Measurements from ENCODE around the gene ZFAND3. TPM values are rescaled to one million over a fixed set of nuclear protein-coding genes. Genes with fewer than 3 reads are reported as not detected.

Gene ZFAND3
- total and polyA plus RNA-seq, 9 donors, result 16.6 to 220 (median 51.9) TPM

- no peak for TF ChIP-seq POLR2A (IDR thresholded peaks at IDR 0.05)
- no peak for TF ChIP-seq CTCF (IDR thresholded peaks at IDR 0.05)
- TF ChIP-seq EP300 (IDR thresholded peaks at IDR 0.05), result no peak
- Histone ChIP-seq H3K36me3 (no peaks in the 10 kb centered on the region), H3K4me3 (no peak overlapping the region), H3K9me3 (no peaks in the 10 kb centered on the region), H3K4me1 (ENCODE audit: insufficient read depth) (peaks cover 20% of the 10 kb centered on the region), H3K27ac (no peak overlapping the region), H3K27me3 (no peaks in the 10 kb centered on the region)
- WGBS, 3 donors, result 71 to 86% (median 78%) methylated on average over 2 of the region's 2 CpGs
- no peak for DNase-seq
- intact Hi-C loops (cut with DNase I), result no loop called here
Measured at GRCh38 chr6:37826993-37827392, 7.5 kb downstream of the ZFAND3 start.

- intact Hi-C loops (cut with DNase I), result no loop called here
- no peaks in the 10 kb centered on the region for H3K9me3 ChIP-seq
Measured at GRCh38 chr6:37827603-37828265, 8.2 kb downstream of the ZFAND3 start.

DNA sequence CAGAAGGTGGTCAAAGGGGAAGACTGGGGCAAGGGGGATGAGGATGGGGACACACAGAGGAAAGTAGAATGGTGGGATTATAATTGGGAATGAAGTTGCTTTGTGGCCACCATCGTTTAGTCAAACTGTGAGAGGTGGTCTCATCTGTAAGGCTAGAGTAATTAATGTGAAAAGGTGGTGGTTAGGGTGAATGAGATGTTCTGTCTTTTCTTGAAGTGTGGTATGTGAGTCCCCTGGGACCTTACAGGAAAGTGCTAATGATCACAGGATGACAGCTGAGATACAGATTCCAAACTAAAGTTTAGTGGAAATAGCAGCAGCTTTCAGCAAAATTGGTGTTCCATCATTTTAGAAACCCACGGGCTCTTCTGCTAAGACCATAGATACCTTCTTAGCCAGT, 10.7 kb downstream of the ZFAND3 start:
- no peaks in the 10 kb centered on the region for H3K27me3 ChIP-seq
- no peaks in the 10 kb centered on the region for H3K9me3 ChIP-seq
- peaks cover 12% of the 10 kb centered on the region for H3K4me1 ChIP-seq (ENCODE audit: insufficient read depth)
- no peaks in the 10 kb centered on the region for H3K36me3 ChIP-seq
- DNase-seq, result no peak
- no peak overlapping the region for H3K27ac ChIP-seq
- no peak overlapping the region for H3K4me3 ChIP-seq
- TF ChIP-seq EP300 (IDR thresholded peaks at IDR 0.05) (no peak), CTCF (IDR thresholded peaks at IDR 0.05) (no peak), POLR2A (IDR thresholded peaks at IDR 0.05) (no peak)
- intact Hi-C loops (cut with DNase I), result no loop called here
- 81 to 82% (median 82%) methylated on average over 2 of the region's 2 CpGs for WGBS, 3 donors

More at GRCh38 chr6:37827603-37828265, 8.2 kb downstream of the ZFAND3 start:
- WGBS, 3 donors, result 14 to 26% (median 17%) methylated on average over 4 of the region's 4 CpGs
- DNase-seq, result no peak
- Histone ChIP-seq H3K27ac (no peak overlapping the region), H3K27me3 (no peaks in the 10 kb centered on the region), H3K4me1 (ENCODE audit: insufficient read depth) (peaks cover 18% of the 10 kb centered on the region), H3K36me3 (no peaks in the 10 kb centered on the region), H3K4me3 (no peak overlapping the region)
- TF ChIP-seq CTCF (IDR thresholded peaks at IDR 0.05), result no peak
- no peak for TF ChIP-seq POLR2A (IDR thresholded peaks at IDR 0.05)
- TF ChIP-seq EP300 (IDR thresholded peaks at IDR 0.05), result no peak

- peaks cover 9% of the 10 kb centered on the region for H3K4me1 ChIP-seq (ENCODE audit: insufficient read depth)
- WGBS, 3 donors, result 90 to 96% (median 94%) methylated on average over 4 of the region's 4 CpGs
- TF ChIP-seq CTCF (IDR thresholded peaks at IDR 0.05), result no peak
- no peak for TF ChIP-seq EP300 (IDR thresholded peaks at IDR 0.05)
- TF ChIP-seq POLR2A (IDR thresholded peaks at IDR 0.05), result no peak
- H3K27me3 ChIP-seq, result no peaks in the 10 kb centered on the region
- H3K4me3 ChIP-seq, result no peak overlapping the region
- intact Hi-C loops (cut with DNase I), result no loop called here
- H3K36me3 ChIP-seq, result no peaks in the 10 kb centered on the region
- H3K27ac ChIP-seq, result no peak overlapping the region
- DNase-seq, result no peak
- no peaks in the 10 kb centered on the region for H3K9me3 ChIP-seq
Measured at GRCh38 chr6:37831457-37831856, 11.9 kb downstream of the ZFAND3 start.
